SK-N-MC (cell line): Measurements from ENCODE around the gene NOS1AP.

Experiments used
- EZH2 ChIP-seq: fragments of 200-600 bp; sonication (generic); IDR thresholded peaks from one replicate; pipeline ENCODE4 v1.6.1; 2017; ENCODE audit warnings: antibody characterized with exemption
- POLR2AphosphoS5 ChIP-seq: IDR thresholded peaks from 2 replicates; pipeline ENCODE4 v1.6.1; 2012; ENCODE audit warnings: mild to moderate bottlenecking, low read depth, low read length, borderline replicate concordance

- TF ChIP-seq EZH2 = no peak
- TF ChIP-seq POLR2AphosphoS5 = no peak
These were observed 229.5 kb downstream of the NOS1AP start for GRCh38 chr1:162299018-162299417.
